KG1 (cell line): Measurements from ENCODE around the gene RNF126.
"Not testable (repeated sequence)": the region's sequence is repeated elsewhere in the genome, so short reads cannot be mapped to it uniquely, and the experiment has no call there.

Source experiments
- DNase-seq: peaks from one replicate; lab custom pipeline; 2025; lab: John Stamatoyannopoulos, UW

Gene RNF126

GRCh38 chr19:685454-685931 lies 22.5 kb upstream of the RNF126 start:
- no peak for DNase-seq

GRCh38 chr19:682678-683320 lies 19.8 kb upstream of the RNF126 start:
- DNase-seq = no peak

- peak; percentile 70 for DNase-seq
These were observed 18.3 kb upstream of the RNF126 start for GRCh38 chr19:681029-682019.

- peak; percentile 99 for DNase-seq
These were observed 17.4 kb upstream of the RNF126 start for GRCh38 chr19:680287-681028.

- no peak for DNase-seq
These were observed 16.6 kb upstream of the RNF126 start for GRCh38 chr19:679418-680286.

- no peak for DNase-seq
These were observed 15.9 kb upstream of the RNF126 start for GRCh38 chr19:678791-679388.

DNA sequence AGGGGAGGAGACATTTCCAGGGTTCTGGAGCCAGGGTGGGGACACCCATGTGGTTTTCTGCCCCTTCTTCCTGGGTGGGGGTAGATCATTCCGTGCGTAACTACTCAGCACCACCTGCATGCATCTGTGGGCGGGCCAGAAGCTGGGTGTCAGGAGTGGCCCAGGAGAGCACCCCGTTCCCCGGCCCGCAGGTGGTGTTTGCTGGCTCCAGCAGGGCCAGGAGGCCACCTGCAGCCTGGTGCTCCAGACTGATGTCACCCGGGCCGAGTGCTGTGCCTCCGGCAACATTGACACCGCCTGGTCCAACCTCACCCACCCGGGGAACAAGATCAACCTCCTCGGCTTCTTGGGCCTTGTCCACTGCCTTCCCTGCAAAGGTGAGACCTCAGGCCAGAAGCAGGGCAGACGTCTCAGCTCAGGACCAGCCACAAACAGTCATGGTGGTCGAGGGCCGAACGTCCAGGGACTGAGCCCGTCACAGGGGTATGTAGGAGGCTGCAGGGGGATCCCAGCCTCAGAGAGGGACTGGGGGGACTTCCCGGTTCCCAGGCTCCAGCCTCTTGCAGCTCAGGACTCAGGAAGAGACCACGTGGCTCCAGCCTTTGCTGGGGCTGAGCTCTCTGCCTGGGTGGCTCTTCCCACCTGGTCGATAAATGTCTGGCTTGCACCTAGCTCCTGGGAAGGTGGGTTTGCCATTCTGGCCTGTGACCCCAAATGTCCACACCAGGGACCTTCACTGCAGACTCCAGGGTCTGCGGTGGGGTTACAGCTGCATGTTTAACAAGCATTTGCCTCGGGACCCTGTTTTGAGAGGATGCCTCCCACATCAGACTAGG lies 14.8 kb upstream of the RNF126 start:
- no peak for DNase-seq

- no peak for DNase-seq
These were observed 14.2 kb upstream of the RNF126 start for GRCh38 chr19:677201-677600.

DNA sequence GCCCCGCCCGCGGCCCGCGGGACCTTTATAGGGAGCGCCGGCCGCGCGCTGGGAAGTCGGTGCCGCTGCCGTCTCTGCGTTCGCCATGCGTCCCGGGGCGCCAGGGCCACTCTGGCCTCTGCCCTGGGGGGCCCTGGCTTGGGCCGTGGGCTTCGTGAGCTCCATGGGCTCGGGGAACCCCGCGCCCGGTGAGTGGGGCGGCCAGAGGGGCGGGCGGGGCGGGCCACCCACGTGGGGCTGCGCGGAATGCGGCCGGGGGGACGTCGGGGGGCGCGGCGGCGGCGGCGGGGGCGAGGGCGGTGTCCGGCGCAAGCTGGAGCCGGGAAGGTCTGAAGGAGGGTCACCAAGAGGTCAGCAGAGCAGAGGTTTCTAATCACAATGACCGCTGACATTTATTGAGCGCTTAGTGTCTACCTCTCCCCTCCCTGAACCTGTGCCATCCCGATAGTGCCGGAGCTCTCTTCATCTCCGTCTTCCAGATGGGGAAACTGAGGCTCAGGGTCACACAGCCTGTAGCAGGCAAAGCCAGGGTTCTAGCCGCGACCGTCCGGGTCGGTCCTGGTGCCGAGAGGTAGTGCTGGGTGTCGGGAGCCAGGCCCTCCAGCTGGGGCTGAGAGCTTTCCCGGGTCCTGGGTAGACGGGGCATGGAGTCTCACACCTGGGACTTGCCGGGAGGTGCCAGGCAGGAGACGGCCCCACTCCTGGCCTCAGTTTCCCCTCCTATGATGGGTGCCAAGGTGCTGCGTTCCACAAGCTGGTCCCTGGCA lies 13.5 kb upstream of the RNF126 start, which contains the start of gene FSTL3:
Gene FSTL3, plus strand, starts transcription at position 54 of the 767 bp plus-strand sequence. Its CDS starts 32 bp downstream, at position 86.
- DNase-seq = no peak

GRCh38 chr19:676007-676338 lies 13.0 kb upstream of the RNF126 start:
- no peak for DNase-seq

DNA sequence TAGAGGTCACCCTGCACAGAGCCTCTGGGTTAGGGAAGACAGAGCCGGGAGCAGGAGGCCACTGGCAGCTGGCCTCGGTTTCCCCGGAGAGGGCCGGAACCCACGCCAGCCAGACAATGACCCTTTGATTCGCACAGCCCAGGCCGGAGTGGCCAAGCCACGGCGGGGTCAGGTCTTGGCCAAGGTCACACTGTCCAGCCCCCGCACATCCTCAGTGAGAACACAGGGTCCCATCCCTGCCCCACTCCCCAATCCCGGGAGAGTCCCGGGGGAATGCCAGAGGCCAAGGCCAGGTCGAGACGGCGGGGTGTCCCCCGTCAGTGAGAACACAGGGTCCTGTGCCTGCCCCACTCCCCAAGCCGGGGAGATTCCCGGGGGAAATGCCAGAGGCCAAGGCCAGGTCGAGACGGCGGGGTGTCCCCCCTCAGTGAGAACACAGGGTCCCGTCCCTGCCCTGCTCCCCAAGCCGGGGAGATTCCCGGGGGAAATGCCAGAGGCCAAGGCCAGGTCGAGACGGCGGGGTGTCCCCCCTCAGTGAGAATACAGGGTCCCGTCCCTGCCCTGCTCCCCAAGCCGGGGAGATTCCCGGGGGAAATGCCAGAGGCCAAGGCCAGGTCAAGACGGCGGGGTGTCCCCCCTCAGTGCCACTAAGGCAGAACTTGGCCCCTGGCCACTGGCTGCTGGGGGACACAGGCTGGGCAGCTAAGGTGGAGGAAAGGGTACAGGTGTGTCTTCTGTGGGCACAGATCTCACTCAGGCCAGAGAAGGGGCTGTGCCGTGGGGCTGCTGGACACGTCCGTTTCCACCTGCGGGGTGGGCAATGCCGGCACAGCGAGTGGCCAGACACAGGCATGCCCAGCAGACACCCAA lies 11.5 kb upstream of the RNF126 start:
- no peak for DNase-seq

DNA sequence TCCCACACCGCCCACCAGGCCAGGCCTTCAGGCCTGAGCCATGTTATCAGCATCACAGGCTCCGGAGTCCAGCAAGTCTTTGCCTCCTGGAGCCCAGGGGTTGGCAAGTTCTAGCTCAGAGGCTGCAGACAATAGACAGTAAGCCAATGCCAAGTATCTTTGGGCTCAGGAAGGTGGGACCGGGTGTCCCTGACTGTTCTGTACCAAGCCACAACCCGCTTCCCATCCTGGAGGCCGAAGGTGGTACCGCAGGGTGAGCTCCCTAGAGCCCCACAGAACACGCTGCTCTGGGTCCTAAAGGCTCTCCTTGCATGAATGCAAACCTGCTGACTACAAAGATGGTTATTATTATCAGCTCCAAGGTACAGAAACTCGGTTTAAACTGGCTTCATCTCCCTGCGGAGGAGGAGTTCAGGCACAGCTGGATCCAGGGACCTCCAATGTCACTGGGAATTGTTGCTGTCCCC lies 7.6 kb upstream of the RNF126 start:
- no peak for DNase-seq

GRCh38 chr19:668675-669434 lies 5.8 kb upstream of the RNF126 start:
- DNase-seq = not testable (repeated sequence)

- not testable (repeated sequence) for DNase-seq
These were observed 4.1 kb upstream of the RNF126 start for GRCh38 chr19:666985-667573.

- peak; percentile 51 for DNase-seq
These were observed 2.0 kb upstream of the RNF126 start for GRCh38 chr19:664913-665443.

DNA sequence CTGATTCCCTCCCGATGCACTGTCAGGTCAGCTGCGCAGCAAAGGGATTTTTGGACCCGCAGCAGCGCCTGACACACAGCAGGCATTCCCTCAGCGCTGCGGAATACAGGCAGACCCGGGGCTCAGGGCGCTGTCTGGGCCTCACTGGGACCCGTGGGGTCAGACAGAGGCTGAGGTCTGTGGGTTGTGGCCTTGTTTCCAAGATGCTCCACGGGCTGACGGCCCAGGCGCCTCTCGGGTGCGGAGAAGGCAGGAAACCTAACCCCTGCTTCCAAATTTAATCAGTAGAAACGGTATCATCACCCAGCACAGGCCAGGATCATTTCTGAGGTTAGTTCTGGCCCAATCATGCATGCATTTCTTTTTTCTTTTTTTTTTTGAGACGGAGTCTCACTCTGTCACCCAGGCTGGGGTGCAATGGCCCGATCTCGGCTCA lies 686 bp upstream of the RNF126 start:
- no peak for DNase-seq
